HG03139 (cell line): ENCODE results near the gene SPDL1.
"Not testable (repeated sequence)": the region's sequence is repeated elsewhere in the genome, so short reads cannot be mapped to it uniquely, and the experiment has no call there.

Source experiments
- ATAC-seq: cut with Tn5 transposase; IDR thresholded peaks from one replicate; pipeline ENCODE4 v1.9.1; 2021; ENCODE audit not compliant: unreplicated experiment

The SPDL1 gene

DNA sequence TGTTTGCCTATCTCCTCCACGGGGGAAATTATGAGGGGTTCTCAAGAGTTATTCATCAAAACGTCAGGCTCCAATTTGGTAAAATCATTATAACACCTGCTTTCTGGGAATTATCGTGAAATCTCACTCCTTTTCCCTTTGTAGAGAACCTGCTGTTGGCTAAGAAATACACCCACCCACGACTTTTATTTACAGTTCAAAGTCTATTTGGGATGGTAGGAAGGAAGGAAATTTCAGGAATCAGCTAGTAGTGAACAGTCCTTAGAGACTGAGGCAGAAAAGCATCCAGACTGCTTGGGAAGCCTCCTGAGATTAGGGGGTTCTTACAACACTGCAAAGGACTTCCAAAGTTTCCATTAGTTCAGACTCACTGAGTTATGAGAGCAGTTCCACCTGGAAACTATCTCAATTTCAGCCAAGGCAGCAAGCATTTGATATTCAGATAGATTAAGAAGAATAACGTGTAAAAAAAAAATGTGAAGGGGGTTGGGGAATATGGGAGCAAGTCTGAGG, 9.4 kb upstream of the SPDL1 start:
- no peak for ATAC-seq

DNA sequence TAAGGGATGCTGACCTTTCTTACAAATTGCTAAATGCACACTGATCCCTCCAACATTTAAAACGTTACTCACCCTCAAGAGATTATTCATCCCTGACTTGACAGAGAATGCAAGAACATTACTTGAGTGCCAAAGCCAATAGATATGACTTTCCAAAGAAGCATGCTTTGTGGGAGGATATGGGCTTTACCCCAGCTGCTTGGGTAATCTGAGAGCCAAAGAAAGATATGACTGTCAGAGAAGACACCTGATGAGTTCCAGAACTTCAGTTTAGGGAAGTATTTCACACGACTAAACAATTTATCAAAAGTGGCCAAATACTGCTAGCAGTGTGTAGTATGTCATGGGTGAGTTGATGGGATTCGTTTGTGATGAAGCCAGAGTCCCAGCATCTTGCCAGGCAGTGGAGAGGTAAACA, 7.4 kb upstream of the SPDL1 start:
- ATAC-seq, result no peak

DNA sequence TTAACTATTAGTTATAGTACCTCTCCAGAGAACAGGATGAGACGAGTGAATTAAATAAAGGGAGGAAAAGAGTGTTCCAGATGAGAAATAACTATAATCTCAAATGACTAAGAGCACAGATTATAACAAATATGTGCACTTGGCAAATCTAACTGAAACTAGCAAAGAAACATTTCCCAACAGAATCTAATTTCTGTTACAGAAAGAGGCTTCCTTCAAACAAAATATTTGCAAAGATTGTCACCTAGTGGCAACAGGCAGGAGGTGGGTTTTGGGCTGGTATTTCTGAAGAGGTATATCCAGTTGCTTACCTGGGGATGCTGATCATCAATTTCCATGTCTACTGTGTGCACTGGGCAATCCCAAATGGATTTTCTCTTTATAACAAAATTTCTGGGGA, 5.6 kb upstream of the SPDL1 start:
- ATAC-seq, result no peak

DNA sequence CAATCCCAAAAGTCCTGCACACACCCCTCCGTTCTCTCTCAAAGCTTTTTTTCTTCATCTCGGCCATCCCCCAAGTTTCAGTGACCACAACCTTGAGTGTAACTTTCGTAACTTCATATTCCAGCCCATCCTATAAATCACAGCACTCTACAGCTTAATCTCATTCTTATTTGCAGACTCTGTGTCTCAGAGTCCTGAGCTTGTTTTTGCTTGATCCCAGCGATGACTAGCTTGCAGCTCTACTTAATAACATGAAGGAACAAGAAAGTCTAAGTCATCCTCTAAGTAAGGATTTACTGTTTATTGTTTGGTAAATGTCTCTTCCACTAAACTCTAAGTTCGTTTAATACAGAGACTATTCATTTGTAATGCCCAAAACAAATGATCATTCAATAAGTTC, 2.6 kb upstream of the SPDL1 start:
- no peak for ATAC-seq

DNA sequence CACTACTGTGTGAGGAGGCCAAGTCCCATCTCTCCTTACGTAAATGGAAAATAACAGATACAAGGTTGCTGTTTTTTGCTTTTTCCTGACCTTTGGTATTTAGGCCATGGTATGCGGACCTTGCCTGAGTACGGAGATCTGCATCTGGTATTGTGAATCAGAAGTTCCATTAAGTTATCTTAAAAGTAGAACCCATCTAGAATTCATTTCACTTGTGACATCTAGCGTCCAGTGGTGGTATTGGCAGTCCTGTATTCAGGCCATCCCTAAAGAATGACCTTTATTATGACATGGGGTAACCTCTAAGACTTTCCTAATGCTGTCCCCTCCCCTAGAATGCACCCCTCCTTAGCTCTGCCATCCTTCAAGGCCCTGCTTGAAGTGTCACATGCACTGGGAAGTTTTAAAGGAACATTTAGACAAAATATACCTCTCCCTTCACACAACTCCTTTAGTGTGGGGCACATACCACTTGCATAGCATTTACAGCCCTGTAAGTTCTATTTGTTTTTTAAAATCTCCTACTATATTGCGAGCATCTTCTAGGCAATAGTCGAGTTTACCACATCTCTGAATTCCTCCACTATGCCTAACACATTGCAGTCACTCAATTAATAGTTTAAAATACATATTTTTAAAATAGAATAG, 1.9 kb upstream of the SPDL1 start:
- no peak for ATAC-seq

DNA sequence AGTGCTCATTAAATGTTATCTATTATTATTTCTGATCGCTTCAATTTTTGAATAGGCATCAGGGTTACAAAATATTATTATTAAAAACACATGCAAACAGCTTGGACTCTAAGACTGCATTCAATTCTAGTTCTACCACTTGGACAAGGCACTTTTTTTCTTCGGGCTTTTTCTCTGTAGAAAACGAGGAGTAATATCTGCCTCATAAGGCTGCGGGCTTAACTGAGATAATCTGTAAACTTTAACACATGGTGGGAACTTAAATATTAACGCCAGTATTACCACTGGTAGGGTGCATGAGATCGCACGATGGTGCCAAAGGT, 511 bp upstream of the SPDL1 start:
- ATAC-seq, result no peak

DNA sequence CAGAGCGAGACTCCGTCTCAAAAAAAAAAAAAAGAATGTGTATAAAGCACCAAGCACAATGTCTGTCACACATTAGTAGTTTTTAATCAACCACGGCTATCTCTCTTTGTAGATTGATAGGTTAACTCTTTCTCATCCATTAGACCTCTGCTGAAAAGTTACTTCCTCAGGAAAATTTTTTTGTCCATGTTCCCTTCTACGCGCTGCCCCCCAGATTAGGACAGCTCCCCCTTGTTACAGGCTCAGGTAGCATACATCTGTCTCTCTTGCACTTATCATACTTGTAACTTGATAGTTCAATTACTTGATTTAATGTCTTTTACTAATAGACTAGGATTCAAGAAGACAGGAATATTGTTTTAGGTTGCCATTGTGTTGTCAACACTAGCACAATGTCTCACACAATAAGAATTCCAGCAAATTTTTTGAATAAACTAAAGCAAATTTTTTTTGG, 1.5 kb downstream of the SPDL1 start:
- ATAC-seq, result no peak

DNA sequence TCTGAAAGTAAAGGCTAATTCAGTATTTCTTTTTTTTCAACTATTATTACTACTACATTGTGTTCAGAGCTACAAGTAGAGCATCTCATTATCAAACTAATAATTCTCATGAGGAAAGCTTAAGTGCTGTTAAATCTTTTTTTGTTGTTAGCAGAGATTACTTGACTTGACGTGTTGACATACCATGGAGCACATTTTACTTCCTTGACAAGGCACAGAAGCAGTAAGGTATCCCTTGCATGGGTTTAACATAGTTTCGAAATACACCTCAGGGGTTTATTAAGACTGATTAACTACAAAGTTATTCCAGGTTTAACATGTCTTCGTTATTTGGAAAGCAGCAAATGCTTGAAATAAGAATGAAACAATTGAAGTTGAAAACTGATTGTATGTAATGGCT, 7.0 kb downstream of the SPDL1 start:
- ATAC-seq, result no peak

DNA sequence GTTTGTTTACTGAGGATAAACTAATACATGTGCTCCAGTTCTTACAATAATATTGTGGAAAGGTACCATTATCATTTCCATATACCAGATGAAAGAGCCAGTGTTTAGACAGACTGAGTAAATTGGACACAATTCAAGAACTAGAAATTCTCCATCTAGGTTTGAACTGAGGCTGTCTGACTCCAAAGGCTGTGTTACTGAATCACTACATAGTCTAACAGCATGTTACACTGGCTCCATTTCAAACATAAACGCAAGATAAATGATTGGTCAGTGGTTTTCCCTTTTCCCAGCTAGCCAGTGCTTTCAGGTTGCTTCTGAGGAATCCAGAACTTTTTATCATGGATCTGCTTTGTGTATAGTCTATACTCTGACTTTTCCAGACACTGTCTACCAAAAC, 8.1 kb downstream of the SPDL1 start:
- no peak for ATAC-seq

DNA sequence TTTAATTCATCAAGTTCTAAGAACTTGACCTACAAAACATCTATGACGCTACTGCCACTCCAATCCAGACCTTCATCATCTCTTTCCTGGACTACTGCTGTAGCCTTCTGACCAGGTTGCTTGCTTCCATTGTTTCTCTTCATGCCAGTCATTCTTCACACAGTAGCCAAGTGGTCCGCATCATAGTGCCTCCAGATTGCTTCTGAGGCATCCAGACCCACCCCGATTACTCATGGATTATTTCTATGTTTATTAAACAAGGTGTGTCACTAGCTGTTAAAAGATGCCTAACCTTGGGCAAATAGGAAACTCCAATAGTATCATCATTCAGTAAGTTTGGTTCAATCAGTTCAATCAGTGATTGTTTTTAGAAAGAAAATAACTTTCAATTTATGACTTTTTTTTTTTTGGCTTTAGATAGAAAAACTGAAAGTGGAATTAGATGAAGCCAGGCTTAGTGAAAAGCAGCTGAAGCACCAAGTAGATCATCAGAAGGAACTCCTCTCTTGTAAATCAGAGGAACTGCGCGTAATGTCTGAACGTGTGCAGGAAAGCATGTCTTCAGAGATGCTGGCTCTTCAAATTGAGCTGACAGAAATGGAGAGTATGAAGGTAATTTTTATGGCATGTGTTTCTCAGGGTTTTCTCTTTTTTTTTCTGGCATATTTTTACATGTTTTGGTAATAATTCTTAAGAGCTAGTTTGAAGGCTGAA, 9.5 kb downstream of the SPDL1 start:
- no peak for ATAC-seq

DNA sequence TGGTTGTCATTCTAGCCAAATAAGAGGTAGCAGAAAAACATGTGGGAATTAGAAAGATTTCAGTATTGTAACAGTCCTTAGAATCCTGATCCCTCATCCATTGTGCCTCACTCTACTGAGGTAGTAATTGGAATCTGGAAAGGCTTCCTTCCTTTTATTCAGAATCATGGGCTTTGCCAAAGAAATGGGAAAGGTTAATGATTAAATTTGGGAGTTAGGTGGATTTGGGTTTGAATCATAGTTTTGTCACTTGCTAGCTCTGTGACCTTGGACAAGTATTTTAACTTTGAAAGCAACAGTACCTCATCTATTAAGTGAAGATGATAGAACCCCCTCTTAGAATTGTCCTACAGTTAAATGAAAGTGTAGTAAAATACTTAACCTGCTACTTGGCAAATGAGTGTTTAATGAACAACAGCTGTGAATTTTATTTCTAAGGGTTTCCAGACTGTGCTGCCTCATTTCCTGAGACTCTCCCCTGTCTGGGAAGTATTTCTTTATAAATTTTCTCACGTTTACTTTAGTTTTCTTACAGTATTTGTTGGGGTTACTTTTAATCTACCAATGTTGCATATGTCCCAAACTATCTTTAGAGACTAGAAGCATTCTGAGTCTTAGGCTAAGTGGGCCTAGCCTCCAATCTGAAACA, 11.7 kb downstream of the SPDL1 start:
- no peak for ATAC-seq

DNA sequence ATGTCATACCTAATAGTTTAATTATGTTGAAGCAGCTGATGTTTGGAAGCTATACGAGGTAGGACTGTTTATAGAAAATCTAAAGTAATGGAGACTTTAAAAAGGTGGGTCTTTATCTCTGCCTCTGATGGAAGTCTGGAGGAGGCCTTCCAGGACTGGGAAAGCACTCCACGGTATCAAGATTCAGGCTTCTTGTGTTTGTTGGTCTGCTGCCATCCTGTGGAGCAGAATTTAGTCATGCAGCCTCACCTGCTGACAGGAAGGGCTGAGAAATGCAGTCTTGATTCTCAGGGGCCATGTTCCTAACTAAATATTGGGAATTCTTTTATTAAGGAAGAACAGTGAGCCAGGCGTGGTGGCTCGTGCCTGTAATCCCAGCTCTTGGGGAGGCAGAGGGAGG, 15.9 kb downstream of the SPDL1 start:
- no peak for ATAC-seq

DNA sequence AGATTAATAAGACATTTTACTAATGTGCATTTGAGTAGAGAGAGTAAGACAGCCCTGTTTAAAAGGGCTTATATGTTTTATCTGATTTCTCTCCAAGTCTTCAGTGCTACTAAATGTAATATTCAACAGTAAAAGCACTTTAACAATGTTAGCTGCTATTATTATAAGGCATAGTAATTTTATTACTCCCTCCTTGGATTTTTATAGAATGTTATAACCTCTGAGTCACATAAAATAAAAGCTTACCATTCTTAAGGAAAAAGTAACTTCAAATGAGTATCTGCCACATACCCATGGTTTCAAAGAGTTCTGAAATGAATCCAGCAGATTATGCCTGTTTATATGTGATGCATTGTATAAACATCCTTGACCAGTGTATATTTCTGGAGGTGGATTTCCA, 19.0 kb downstream of the SPDL1 start:
- no peak for ATAC-seq

DNA sequence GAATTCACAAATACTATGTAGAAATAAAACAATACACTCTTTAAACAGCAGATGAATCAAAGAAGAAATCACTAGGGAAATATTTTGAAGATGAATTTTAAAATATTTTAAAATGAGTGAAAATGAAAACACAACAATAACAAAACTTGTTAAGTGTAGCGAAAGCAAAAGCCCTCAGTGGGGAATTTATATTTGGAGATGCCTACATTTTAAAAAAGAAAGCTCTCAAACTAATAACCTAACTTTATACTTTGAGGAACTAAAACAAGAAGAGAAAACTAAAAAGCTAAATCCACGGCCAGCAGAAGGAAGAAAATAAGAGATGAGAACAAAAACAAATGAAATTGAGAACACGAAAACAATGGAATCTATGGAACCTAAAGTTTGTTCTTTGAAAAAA, 22.7 kb downstream of the SPDL1 start:
- ATAC-seq, result no peak

DNA sequence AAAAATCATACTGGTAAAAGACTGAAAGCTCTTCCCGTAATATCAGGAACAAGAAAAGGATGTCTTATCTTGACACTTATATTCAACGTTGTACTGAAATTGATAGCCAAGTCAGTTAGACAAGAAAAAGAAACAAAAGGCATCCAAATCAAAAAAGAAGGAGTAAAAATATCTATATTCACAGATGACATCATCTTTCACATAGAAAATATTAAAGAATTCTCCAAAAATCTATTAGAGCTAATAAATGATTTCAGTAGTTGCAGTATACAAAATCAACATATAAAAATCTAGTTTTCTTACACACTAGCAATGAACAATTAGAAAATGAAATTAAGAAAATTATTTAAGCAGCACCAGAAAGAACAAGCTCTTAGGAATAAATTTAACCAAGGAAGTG, 24.3 kb downstream of the SPDL1 start:
- ATAC-seq, result no peak

DNA sequence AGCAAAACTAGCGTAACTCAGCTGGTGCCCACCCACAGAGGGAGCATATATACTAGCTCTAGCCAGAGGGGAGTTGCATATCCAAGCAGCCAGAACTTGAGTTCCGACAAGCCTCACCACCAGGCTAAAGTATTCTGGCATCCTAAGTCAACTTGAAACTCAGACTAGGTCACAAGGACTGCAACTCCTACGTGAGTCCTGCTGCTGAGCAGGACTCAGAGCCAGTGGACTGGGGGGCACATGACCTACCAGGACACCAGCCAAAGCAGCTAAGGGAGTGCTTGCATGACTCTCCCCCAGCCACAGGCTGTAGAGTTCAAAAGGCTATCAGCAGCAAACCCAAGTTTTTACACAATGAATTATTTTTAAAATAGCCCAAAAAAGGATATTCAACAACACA, 26.1 kb downstream of the SPDL1 start:
- no peak for ATAC-seq

DNA sequence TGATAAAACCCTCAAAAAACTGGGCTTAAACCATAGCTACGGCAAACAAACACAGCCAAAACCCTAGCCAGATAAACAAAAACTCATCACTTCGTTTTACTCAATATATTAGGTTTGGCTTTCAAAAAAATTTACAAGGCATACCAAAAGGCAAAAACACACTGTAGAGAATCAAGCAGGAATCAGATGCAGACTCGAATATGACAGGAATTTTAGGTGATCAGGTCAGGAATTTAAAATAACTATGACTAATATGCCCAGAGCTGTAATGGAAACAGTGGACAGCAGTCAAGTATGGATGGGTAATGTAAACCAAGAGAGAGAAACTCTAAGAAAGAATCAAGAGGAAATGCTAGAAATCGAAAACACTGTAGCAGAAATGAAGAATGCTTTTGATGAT, 27.0 kb downstream of the SPDL1 start:
- no peak for ATAC-seq

DNA sequence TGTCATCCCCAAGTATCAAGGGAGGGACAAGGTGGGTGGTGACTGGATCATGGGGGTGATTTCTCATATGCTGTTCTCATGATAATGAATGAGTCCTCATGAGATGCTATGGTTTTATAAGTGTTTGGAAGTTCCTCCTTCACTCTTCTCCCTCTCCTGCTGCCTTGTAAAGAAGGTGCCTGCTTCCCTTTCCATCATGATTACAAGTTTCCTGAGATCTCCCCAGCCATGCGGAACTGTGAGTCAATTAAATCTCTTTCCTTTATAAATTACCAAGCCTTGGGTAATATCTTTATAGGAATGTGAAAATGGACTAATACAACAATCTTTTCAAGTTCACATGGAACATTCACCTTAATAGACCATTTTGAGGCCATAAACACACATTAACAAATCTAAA, 32.0 kb downstream of the SPDL1 start:
- no peak for ATAC-seq

DNA sequence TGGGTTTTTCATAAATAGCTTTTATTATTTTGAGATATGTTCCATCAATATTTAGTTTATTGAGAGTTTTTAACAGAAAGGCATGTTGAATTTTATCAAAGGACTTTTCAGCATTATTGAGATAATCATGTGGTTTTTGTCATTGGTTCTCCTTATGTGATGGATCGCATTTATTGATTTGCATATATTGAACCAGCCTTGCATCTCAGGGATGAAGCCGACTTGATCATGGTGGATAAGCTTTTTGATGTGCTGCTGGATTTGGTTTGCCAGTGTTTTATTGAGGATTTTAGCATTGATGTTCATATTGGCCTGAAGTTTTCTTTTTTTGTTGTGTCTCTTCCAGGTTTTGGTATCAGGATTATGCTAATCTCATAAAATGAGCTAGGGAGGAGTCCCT, 40.7 kb downstream of the SPDL1 start:
- not testable (repeated sequence) for ATAC-seq

DNA sequence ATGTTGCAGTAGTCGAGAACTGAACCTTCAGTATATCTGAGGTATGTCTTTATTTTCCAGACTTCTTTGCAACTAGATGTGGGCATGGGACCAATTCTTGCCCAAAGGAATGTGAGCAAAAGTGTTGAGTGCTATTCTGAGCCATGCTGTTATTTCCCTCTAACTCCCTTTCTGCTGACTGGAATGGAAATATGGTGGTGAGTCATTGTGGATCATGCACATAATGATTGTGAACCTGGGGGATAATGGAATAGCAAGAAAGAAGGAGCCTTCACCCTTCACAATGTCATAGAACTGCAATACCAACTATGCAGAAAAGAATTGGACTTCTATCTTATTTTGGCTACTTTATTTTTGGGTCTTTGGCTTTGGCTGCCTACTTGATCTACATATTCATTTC, 43.2 kb downstream of the SPDL1 start:
- ATAC-seq, result no peak

DNA sequence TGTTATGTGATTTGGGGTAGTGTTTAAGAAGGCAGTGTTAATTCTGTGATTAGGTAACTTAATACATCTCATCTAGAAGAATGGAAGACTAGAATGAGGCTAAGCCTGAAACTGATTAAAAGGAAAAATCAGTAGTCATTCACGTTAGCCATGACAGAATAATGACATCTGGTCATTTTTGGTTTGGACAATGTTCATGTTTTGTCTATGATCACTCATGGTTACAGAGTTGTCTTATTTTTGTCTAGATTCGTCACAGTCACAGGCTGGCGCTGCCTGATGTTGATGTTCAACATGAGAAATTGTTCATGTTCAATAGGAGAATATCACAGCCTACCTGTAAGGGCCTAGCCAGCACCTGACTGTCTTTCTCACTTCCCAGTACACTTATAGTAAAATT, 44.0 kb downstream of the SPDL1 start:
- no peak for ATAC-seq

DNA sequence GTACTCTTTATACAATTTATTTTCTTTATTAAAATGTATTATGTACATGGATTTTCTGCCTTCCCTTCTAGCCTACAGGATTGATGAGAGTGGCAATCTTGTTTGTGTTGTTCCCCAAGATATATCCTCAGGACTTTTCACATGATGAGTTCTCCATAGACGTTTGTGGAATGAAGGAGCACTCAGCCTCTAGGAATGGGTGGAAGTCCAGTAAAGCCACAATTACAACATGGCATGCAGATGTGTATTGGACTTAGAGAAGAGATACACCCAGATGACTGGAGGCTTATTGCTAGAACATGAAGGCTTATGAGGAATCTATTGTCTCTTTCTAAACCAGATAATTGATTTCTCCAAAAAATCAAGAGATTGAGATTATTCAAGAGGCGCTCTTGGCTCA, 45.3 kb downstream of the SPDL1 start:
- no peak for ATAC-seq
